ENCODE results near the gene LCN6.

LCN6 gene

DNA sequence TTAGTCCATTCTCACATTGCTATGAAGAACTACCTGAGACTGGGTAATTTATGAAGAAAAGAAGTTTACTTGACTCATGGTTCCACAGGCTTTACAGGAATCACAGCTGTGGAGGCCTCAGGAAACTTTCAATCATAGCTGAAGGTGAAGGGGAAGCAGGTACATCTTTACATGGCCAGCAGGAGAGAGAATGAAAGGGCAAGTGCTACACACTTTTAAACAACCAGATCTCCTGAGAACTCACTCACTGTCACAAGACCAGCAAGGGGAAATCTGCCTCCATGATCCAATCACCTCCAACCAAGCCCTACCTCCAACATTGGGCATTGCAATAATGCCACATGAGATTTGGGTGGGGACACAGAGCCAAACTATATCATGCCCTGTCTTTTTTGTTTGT lies 3.5 kb upstream of the LCN6 start:
- H3K27ac ChIP-seq = no peak overlapping the region
- no peak overlapping the region for H3K4me3 ChIP-seq (ENCODE audit: low read depth in 1 of 2, low read length in 1 of 2)
- peaks cover 6% of the 10 kb centered on the region for H3K9me3 ChIP-seq
- TF ChIP-seq, protein P1, sequence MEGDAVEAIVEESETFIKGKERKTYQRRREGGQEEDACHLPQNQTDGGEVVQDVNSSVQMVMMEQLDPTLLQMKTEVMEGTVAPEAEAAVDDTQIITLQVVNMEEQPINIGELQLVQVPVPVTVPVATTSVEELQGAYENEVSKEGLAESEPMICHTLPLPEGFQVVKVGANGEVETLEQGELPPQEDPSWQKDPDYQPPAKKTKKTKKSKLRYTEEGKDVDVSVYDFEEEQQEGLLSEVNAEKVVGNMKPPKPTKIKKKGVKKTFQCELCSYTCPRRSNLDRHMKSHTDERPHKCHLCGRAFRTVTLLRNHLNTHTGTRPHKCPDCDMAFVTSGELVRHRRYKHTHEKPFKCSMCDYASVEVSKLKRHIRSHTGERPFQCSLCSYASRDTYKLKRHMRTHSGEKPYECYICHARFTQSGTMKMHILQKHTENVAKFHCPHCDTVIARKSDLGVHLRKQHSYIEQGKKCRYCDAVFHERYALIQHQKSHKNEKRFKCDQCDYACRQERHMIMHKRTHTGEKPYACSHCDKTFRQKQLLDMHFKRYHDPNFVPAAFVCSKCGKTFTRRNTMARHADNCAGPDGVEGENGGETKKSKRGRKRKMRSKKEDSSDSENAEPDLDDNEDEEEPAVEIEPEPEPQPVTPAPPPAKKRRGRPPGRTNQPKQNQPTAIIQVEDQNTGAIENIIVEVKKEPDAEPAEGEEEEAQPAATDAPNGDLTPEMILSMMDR (IDR thresholded peaks at IDR 0.05) = no peak
- peaks cover 62% of the 10 kb centered on the region for H3K27me3 ChIP-seq
- no peaks in the 10 kb centered on the region for H3K4me1 ChIP-seq (ENCODE audit: control insufficient read depth in 1 of 2, insufficient read depth in 1 of 2, low read depth in 1 of 2, low read length in 1 of 2)
- no peaks in the 10 kb centered on the region for H3K36me3 ChIP-seq

DNA sequence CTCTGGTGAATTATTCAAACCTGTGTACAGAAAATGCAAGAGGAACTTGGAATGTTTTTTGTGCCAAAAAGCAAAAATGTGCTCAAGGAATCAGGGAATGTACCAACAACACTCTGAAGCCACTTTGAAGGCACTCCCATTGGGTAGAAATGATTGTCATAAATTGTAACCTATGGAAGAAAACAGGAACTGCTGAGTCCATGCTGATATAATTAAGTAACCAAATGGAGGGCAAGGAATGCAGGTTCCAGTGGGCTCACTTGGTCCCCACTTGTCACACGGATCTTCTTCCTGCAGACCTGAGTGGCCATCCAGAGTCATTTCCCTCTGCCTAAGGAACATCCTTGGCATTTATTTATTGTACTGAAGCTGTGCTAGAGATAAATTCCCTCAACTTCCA lies 2.9 kb upstream of the LCN6 start:
- Histone ChIP-seq H3K4me3 (ENCODE audit: low read depth in 1 of 2, low read length in 1 of 2) (no peak overlapping the region), H3K27me3 (peaks cover 68% of the 10 kb centered on the region), H3K27ac (no peak overlapping the region), H3K36me3 (no peaks in the 10 kb centered on the region), H3K9me3 (peaks cover 6% of the 10 kb centered on the region), H3K4me1 (ENCODE audit: control insufficient read depth in 1 of 2, insufficient read depth in 1 of 2, low read depth in 1 of 2, low read length in 1 of 2) (no peaks in the 10 kb centered on the region)
- TF ChIP-seq, protein P1 (IDR thresholded peaks at IDR 0.05) = no peak

DNA sequence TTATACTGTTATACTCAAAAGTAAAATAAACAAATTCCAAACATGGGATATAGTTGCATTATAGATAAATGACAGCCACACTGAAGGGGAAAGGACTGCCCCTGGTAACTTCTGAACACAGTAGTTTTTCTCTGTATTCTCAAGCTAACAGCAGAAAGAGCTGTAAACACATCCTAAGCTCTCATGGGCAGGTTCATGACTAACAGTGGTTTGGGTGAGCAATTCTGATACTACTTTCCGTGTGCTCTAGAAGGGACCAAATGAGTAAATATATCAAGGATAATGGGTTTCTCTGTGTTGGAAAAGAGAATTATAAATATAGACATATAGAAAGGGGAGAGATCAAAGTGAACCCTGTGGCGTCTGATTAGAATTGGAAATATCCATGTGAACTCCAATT lies 2.2 kb upstream of the LCN6 start:
- TF ChIP-seq, protein P1 (IDR thresholded peaks at IDR 0.05) = no peak
- Histone ChIP-seq H3K9me3 (peaks cover 6% of the 10 kb centered on the region), H3K4me3 (ENCODE audit: low read depth in 1 of 2, low read length in 1 of 2) (no peak overlapping the region), H3K27ac (no peak overlapping the region), H3K4me1 (ENCODE audit: control insufficient read depth in 1 of 2, insufficient read depth in 1 of 2, low read depth in 1 of 2, low read length in 1 of 2) (no peaks in the 10 kb centered on the region), H3K36me3 (no peaks in the 10 kb centered on the region), H3K27me3 (peaks cover 75% of the 10 kb centered on the region)

DNA sequence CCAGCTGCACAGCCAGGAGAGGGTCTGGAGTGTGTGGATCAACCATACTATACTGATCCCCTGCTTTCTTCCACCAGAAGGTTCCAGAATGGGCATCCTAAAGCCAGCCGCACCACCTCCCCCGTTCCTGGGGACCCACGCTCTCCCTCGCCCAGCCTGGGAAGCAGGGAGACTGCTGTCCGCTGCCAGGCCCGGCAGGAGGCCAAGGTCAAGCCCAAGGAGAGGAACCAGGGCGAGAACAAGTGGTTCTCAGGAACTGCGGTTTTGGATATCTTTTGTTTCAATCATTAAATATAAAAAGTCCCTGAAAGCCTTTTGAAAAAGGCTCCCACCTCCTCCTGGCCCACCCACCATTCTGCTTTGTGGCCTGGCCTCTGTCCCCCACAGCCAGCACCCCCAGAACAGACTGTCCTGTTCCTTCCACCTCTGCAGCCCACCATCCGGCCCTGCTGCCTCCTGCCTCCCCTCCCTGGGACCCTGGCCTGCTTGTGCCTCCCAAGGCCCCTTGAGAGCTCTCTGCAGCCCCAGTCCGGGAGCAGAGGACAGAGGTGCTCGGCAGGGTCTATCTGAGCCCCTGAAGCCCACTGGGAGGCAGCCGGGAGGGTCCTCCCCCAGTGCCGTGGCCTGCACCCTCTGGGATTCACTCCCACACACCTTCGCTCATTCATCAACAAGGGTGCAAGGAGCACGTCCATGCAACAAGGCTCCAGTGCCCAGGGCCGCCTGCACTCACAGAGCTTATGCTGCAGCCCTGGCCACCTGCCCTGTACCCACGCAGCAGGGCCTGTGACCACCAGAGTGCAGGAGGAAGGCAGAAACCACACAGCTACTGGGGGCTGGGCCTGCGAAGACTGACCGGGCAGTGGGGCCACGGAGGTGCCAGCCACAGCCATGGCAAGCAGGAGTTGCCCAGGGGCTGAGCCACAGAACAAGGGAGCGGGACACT lies 614 bp upstream of the LCN6 start:
- Histone ChIP-seq H3K36me3 (no peaks in the 10 kb centered on the region), H3K4me1 (ENCODE audit: control insufficient read depth in 1 of 2, insufficient read depth in 1 of 2, low read depth in 1 of 2, low read length in 1 of 2) (no peaks in the 10 kb centered on the region), H3K27me3 (peaks cover 77% of the 10 kb centered on the region), H3K4me3 (ENCODE audit: low read depth in 1 of 2, low read length in 1 of 2) (no peak overlapping the region), H3K27ac (no peak overlapping the region), H3K9me3 (peaks cover 6% of the 10 kb centered on the region)
- TF ChIP-seq, protein P1 (IDR thresholded peaks at IDR 0.05) = no peak

DNA sequence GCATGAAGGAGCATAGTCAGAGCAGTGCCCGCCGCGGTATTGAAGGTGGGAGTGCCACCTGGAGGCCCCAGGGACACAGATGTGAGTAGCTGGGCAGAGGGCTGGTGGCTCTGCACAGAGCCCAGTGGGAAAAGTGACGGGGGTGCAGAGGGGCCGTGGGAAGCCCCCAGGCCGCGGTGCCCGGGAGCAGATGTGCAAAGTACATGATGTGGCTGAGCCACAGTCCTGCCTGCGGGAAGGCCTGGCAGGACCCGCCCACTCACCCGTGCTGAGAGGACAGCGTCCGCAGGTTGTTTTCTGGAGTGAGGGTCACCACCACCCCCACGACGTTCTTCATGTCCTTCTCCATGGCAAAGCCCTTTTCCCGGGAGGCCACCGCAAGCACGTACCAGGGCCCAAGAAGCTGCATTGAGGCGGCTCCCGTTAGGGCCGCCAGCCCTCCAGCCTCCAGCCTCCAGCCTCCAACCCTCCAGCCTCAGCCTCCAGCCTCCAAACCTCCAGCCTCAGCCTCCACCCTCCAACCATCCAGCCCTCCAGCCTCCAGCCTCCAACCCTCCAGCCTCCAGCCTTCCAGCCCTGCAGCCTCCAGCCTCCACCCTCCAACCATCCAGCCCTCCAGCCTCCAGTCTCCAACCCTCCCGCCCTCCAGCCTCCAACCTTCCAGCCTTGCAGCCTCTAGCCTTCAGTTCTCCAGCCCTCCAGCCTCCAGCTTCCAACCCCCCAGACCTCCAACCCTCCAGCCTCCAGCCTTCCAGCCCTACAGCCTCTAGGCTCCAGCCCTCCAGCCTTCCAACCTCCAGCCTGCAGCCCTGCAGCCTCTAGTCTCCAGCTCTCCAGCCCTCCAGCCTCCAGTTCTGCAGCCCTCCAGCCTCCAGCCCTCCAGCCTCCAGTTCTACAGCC lies 914 bp downstream of the LCN6 start:
- no peak overlapping the region for H3K4me3 ChIP-seq (ENCODE audit: low read depth in 1 of 2, low read length in 1 of 2)
- TF ChIP-seq, protein P1 (IDR thresholded peaks at IDR 0.05) = no peak
- no peaks in the 10 kb centered on the region for H3K4me1 ChIP-seq (ENCODE audit: control insufficient read depth in 1 of 2, insufficient read depth in 1 of 2, low read depth in 1 of 2, low read length in 1 of 2)
- no peaks in the 10 kb centered on the region for H3K36me3 ChIP-seq
- H3K27ac ChIP-seq = no peak overlapping the region
- peaks cover 87% of the 10 kb centered on the region for H3K27me3 ChIP-seq
- peaks cover 6% of the 10 kb centered on the region for H3K9me3 ChIP-seq

Data from neutrophil (primary cell).